GM12873 (cell line): ENCODE results near the gene TBL1X.

Experiments
- TF ChIP-seq, protein P1 (sequence below): IDR thresholded peaks from 2 replicates; pipeline ENCODE4 v1.5.1; 2012; ENCODE audit warnings: low read depth, mild to moderate bottlenecking, moderate library complexity, low read length, control low read depth; ENCODE audit not compliant: insufficient read depth; ENCODE audit errors: missing control alignments

Gene TBL1X

DNA sequence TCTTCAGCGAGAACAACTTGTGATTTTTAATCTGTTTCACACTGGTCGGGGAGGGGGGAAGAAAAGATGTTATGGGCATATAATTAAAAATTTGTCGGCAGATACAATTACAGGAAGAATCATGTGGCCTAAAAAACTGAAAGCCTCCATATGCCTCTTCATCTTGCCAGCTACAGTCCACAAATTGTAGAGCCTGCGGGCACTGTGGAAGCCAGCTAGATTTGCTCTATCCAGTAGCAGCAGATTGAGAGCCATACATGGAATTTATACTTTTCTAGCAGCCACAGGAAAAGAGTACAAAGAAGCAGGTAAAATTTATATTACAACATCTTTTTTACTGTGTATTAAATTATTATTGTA is 147.3 kb downstream of the TBL1X start:
- TF ChIP-seq, protein P1, sequence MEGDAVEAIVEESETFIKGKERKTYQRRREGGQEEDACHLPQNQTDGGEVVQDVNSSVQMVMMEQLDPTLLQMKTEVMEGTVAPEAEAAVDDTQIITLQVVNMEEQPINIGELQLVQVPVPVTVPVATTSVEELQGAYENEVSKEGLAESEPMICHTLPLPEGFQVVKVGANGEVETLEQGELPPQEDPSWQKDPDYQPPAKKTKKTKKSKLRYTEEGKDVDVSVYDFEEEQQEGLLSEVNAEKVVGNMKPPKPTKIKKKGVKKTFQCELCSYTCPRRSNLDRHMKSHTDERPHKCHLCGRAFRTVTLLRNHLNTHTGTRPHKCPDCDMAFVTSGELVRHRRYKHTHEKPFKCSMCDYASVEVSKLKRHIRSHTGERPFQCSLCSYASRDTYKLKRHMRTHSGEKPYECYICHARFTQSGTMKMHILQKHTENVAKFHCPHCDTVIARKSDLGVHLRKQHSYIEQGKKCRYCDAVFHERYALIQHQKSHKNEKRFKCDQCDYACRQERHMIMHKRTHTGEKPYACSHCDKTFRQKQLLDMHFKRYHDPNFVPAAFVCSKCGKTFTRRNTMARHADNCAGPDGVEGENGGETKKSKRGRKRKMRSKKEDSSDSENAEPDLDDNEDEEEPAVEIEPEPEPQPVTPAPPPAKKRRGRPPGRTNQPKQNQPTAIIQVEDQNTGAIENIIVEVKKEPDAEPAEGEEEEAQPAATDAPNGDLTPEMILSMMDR, result no peak

DNA sequence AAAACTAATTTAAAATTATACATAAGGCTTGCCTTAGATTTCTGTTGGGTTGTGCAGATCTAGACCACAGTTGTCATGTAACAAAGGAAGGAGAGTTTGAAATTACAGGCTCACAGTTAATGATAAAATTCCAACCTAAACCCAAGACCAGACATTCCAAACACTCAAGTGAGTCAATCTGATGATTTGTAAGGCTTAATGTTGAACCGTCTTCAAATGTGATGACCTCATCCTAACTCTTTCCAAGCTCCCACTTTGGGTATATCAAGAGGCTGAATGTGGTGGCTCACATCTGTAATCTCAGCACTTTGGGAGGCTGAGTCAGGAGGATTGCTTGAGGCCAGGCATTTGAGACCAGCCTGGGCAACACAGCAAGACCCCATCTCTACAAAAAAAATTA is 149.2 kb downstream of the TBL1X start:
- TF ChIP-seq, protein P1, result no peak

GRCh38 chrX:9619133-9619532 is 154.3 kb downstream of the TBL1X start:
- TF ChIP-seq, protein P1, result no peak

DNA sequence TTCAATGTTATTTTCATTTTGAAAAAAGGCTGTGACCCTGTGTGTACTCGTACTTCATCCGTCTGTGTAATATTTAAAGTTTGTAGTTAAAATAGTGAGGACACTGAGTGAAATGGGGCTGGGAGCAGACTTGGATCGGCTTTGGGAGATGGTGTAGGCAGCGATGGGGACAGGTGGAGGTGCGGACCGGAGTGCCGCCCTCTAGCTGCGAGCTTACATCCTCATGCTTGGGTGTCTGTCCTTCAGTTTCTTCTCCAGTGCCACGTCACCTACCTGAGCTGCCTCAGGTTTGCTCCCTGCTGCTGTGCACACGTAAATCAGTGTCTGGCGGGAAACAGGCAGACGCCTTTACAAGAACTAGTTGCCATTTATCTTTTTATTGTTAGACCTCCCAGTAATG is 154.7 kb downstream of the TBL1X start:
- TF ChIP-seq, protein P1, result no peak

GRCh38 chrX:9622128-9622527 is 157.3 kb downstream of the TBL1X start:
- TF ChIP-seq, protein P1, result no peak

- TF ChIP-seq, protein P1, result no peak
These were observed 161.5 kb downstream of the TBL1X start for GRCh38 chrX:9626379-9626778.

GRCh38 chrX:9627922-9628321 is 163.1 kb downstream of the TBL1X start:
- TF ChIP-seq, protein P1, result no peak

- TF ChIP-seq, protein P1, result no peak
These were observed 164.1 kb downstream of the TBL1X start for GRCh38 chrX:9628779-9629493.
